ENCODE measurements around the gene ADAMTS15. TPM values are rescaled to one million over a fixed set of nuclear protein-coding genes. Genes with fewer than 3 reads are reported as not detected.

The ADAMTS15 gene
- total RNA-seq, 4 donors from 2014 or later, result 1.6 to 8.2 (median 2.4) TPM

GRCh38 chr11:130452176-130452575 lies 3.7 kb downstream of the ADAMTS15 start:
- H3K36me3 ChIP-seq, result no peaks in the 10 kb centered on the region
- TF ChIP-seq POLR2A (IDR thresholded peaks at IDR 0.05) (no peak), EP300 (IDR thresholded peaks at IDR 0.05; ENCODE audit: low read depth) (no peak), POLR2AphosphoS5 (IDR thresholded peaks at IDR 0.05) (no peak), CTCF (IDR thresholded peaks at IDR 0.05) (no peak)
- DNase-seq, result no peak
- H3K4me3 ChIP-seq, result no peak overlapping the region
- intact Hi-C loops (cut with DNase I; ENCODE audit: low total_unique reads), result no loop called here
- 89 to 90% methylated on average over 7 to 9 of the region's 9 CpGs for WGBS, 2 donors (ENCODE audit: low coverage in 1 of 2)
- no peaks in the 10 kb centered on the region for H3K9me3 ChIP-seq
- peak overlapping the region in 1 of 4 donors; percentile 12 for H3K27ac ChIP-seq
- H3K4me1 ChIP-seq, result peaks cover 7 to 37% (median 15%) of the 10 kb centered on the region in 4 donors
- peaks cover 12% of the 10 kb centered on the region for H3K27me3 ChIP-seq
- in situ Hi-C loops (cut with MboI; ENCODE audit: low pct_ligation_motif_present in 1 of 4, low pct_unique_long_range_greater_than_20kb in 1 of 4, low sequenced_read_pairs in 3 of 4), result no loop called here

- 38 to 48% methylated on average over 4 to 6 of the region's 6 CpGs for WGBS, 2 donors (ENCODE audit: low coverage in 1 of 2)
- intact Hi-C loops (cut with DNase I; ENCODE audit: low total_unique reads), result no loop called here
- Histone ChIP-seq H3K4me3 (no peak overlapping the region), H3K36me3 (no peaks in the 10 kb centered on the region), H3K4me1 (peaks cover 7 to 40% (median 17%) of the 10 kb centered on the region in 4 donors), H3K27ac (no peak overlapping the region), H3K27me3 (peaks cover 12% of the 10 kb centered on the region), H3K9me3 (no peaks in the 10 kb centered on the region)
- TF ChIP-seq EP300 (IDR thresholded peaks at IDR 0.05; ENCODE audit: low read depth) (no peak), CTCF (IDR thresholded peaks at IDR 0.05) (no peak), POLR2AphosphoS5 (IDR thresholded peaks at IDR 0.05) (no peak), POLR2A (IDR thresholded peaks at IDR 0.05) (no peak)
- in situ Hi-C loops (cut with MboI; ENCODE audit: low pct_ligation_motif_present in 1 of 4, low pct_unique_long_range_greater_than_20kb in 1 of 4, low sequenced_read_pairs in 3 of 4), result no loop called here
- DNase-seq, result peak; percentile 24
Observed at GRCh38 chr11:130452940-130453339, 4.5 kb downstream of the ADAMTS15 start.

- intact Hi-C loops (cut with DNase I; ENCODE audit: low total_unique reads), result no loop called here
- Histone ChIP-seq H3K27me3 (no peaks in the 10 kb centered on the region), H3K9me3 (no peaks in the 10 kb centered on the region), H3K4me3 (no peak overlapping the region), H3K36me3 (no peaks in the 10 kb centered on the region), H3K27ac (no peak overlapping the region), H3K4me1 (peaks cover 1 to 24% (median 9%) of the 10 kb centered on the region in 4 donors)
- TF ChIP-seq CTCF (IDR thresholded peaks at IDR 0.05) (no peak), POLR2AphosphoS5 (IDR thresholded peaks at IDR 0.05) (no peak), EP300 (IDR thresholded peaks at IDR 0.05; ENCODE audit: low read depth) (no peak), POLR2A (IDR thresholded peaks at IDR 0.05) (no peak)
- DNase-seq, result no peak
- in situ Hi-C loops (cut with MboI; ENCODE audit: low pct_ligation_motif_present in 1 of 4, low pct_unique_long_range_greater_than_20kb in 1 of 4, low sequenced_read_pairs in 3 of 4), result no loop called here
- 75 to 77% methylated on average over 5 to 12 of the region's 12 CpGs for WGBS, 2 donors (ENCODE audit: low coverage in 1 of 2)
Observed at GRCh38 chr11:130454491-130455252, 6.2 kb downstream of the ADAMTS15 start.

- intact Hi-C loops (cut with DNase I; ENCODE audit: low total_unique reads) (no loop called here), in situ Hi-C loops (cut with MboI; ENCODE audit: low pct_ligation_motif_present in 1 of 4, low pct_unique_long_range_greater_than_20kb in 1 of 4, low sequenced_read_pairs in 3 of 4) (no loop called here)
- Histone ChIP-seq H3K9me3 (no peaks in the 10 kb centered on the region), H3K4me3 (no peak overlapping the region), H3K4me1 (peaks cover 0 to 17% (median 7%) of the 10 kb centered on the region in 4 donors), H3K27me3 (no peaks in the 10 kb centered on the region), H3K27ac (peak overlapping the region in 2 of 4 donors; percentile 4 to 41), H3K36me3 (no peaks in the 10 kb centered on the region)
- TF ChIP-seq CTCF (IDR thresholded peaks at IDR 0.05) (no peak), POLR2A (IDR thresholded peaks at IDR 0.05) (no peak), POLR2AphosphoS5 (IDR thresholded peaks at IDR 0.05) (no peak), EP300 (IDR thresholded peaks at IDR 0.05; ENCODE audit: low read depth) (no peak)
- WGBS, 2 donors (ENCODE audit: low coverage in 1 of 2), result 62 to 89% methylated on average over 5 to 15 of the region's 15 CpGs
- peak; percentile 29 for DNase-seq
Observed at GRCh38 chr11:130455483-130456127, 7.2 kb downstream of the ADAMTS15 start.
